Ammon's horn (tissue), 1 donor: ENCODE data around the gene JPT2.
"Not testable (repeated sequence)": the region's sequence is repeated elsewhere in the genome, so short reads cannot be mapped to it uniquely, and the experiment has no call there.

ENCODE experiments used
- DNase-seq: peaks from one replicate; pipeline ENCODE4 v3.0.0-alpha.2; 2016; ENCODE audit warnings: low spot score

JPT2 gene

GRCh38 chr16:1732071-1732470, 54.0 kb downstream of the JPT2 start:
- DNase-seq: no peak

- DNase-seq: not testable (repeated sequence)
These were observed 54.5 kb downstream of the JPT2 start for GRCh38 chr16:1732551-1732987.

- no peak for DNase-seq
These were observed 56.0 kb downstream of the JPT2 start for GRCh38 chr16:1734123-1734522.

- DNase-seq: no peak
These were observed 56.7 kb downstream of the JPT2 start for GRCh38 chr16:1734816-1735215.

GRCh38 chr16:1740234-1740633, 62.2 kb downstream of the JPT2 start:
- DNase-seq: no peak

GRCh38 chr16:1740781-1741490, 62.9 kb downstream of the JPT2 start:
- DNase-seq: no peak

GRCh38 chr16:1741553-1742165, 63.6 kb downstream of the JPT2 start:
- no peak for DNase-seq

- DNase-seq: no peak
These were observed 65.6 kb downstream of the JPT2 start for GRCh38 chr16:1743376-1744337.

GRCh38 chr16:1744338-1744840, 66.3 kb downstream of the JPT2 start:
- no peak for DNase-seq

- no peak for DNase-seq
These were observed 67.3 kb downstream of the JPT2 start for GRCh38 chr16:1745181-1745899.

GRCh38 chr16:1745900-1746692, 68.0 kb downstream of the JPT2 start:
- no peak for DNase-seq

GRCh38 chr16:1746693-1747195, 68.7 kb downstream of the JPT2 start:
- no peak for DNase-seq

- DNase-seq: no peak
These were observed 69.9 kb downstream of the JPT2 start for GRCh38 chr16:1747934-1748333.

- no peak for DNase-seq
These were observed 71.4 kb downstream of the JPT2 start for GRCh38 chr16:1749152-1750117.
